Measurements from ENCODE around the gene DOCK6.

DOCK6 gene

DNA sequence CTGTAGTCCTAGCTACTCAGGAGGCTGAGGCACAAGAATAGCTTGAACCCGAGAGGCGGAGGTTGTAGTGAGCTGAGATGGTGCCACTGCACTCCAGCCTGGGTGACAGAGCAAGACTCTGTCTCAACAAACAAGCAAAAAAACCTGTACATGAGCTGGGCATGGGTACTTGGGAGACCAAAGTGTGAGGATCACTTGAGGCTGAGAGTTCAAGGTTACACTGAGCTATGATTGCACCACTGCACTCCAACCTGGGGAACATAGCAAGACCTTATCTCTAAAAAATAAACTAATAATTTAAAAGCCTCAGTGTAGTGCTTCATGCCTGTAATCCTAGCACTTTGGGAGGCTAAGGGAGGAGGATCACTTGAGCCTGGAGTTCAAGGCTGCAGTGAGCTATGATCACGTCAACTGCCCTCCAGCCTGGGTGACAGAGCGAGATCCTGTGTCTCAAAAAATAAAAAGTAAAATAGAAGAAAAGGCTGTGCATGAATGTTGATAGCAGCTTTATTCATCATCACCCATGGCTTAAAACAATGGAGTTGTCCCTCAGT is 12.3 kb upstream of the DOCK6 start:
- no peak for DNase-seq

DNA sequence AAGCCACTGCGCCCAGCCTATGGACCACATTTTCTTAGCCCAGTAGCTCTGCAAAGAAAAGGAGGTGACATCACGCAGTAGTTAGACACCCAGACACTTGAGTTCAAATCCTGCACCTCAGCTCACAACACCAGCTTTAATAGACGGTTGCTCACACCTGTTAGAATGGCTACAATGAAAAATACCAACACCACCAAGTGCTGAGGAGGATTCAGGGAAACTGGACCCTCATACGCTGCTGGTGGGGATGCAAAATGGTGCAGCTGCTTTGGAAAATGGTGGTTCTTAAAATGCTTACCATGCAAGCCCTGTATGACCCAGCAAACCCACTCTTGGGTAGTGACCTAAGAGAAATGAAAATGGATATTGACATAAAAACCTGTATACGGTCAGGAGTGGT is 11.7 kb upstream of the DOCK6 start:
- no peak for DNase-seq

DNA sequence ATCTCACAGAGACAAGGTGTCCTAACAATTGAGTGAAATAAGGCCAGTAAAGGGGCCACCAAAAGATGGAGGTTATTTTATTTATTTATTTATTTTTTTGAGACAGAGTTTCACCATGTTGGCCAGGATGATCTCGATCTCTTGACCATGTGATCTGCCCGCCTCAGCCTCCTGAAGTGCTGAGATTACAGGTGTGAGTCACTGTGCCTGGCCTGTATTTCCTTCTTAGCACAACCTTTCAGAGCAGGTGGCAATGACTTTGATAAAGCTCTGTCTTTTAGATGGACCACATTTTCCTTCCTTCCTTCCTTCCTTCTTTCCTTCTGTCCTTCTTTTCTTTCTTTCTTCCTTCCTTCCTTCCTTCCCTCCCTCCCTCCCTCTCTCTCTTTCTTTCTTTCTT is 11.0 kb upstream of the DOCK6 start:
- DNase-seq: no peak

DNA sequence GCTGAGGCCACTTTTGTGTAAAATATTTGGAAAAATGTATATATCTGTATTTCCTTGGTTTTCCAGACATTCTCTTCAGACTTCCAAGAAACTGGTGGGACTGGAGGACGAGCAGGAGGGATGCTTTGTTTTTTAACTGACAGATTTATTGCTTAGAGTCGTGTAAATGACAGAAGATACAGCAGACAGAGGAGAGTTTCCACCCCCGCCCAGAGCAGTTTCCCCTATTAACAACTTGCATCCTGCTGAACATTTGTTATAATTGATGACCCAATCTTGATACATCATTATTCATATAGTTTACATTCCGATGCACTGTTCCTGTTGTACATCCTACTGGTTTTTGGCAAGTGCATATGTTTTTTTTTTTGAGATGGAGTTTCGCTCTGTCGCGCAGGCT is 7.1 kb upstream of the DOCK6 start:
- DNase-seq: no peak

DNA sequence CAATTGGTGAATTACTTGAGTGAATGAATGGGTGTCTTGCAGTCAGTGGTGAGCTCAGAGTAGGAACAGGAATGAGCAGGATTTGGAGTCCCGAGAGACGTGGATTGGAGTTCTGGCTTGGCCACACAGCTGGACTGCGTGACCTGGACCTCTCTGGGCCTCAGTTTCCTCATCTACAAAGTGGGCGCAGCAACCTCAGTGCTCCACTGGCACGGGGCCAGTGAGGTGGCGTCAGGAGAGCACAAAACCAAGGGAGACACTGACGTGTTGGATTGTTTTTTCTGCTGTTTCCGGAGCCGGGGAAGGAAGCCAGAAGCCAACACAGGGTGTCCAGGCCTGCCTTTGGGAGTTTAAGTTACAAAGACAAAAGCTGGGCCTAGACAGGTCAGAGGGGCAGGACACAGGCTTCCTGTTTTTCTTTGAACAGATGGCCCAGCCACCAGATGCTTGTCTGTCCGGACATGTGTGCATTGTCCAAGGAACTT is 6.5 kb upstream of the DOCK6 start:
- no peak for DNase-seq

- no peak for DNase-seq
Observed at GRCh38 chr19:11267316-11268085, 5.2 kb upstream of the DOCK6 start.

DNA sequence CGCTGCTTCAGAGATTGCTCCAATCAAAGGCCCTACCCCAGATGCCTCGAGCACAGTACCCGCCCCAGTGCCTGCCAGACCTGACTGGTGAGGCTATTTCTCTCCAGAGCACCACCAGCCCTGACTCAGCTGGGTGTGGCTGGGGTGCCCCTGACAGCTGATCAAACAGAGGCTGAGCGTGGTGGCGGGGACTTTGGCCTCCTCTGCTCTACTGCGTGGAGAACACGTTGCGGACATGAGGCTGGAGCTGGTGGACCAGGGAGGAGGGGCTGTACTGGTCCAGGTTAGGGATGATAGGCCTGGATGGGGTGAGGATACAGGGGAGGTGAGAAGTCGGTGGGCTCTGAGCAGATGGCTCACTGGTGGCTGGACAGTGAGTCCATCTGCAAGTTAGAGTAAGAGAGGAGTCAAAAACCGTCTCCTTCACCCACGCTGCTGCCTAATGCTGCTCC is 3.5 kb upstream of the DOCK6 start:
- no peak for DNase-seq

- DNase-seq: no peak
Observed at GRCh38 chr19:11265177-11265784, 3.0 kb upstream of the DOCK6 start.

DNA sequence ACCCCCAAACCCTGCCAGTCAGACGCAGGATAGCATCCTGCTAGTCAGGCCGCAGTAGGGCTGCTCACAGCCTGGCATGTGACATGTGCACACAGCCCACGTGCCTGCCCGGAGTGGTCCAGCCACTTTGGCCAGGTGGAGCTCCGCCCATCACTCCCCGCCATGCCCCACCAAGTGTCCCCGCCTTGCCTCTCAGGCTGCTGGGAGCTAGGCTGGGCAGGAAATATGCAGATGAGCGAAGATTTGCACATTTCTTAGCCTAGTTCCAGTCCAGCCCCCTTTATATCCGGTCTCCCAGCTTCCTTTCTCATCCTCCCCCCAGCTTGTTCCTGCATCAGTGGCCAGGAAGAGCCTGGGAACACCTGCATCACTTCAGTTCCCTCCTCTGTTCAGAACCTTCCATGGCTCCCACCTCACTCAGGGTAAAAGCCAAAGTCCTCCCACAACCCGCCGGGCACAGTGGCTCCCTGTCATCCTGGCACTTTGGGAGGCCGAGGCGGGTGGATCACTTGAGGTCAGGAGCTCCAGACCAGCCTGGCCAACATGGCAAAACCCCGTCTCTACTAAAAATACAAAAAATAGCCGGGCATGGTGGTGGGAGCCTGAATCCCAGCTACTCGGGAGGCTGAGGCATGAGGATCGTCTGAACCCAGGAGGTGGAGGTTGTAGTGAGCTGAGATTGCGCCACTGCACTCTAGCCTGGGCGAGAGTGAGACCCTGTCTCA is 2.3 kb upstream of the DOCK6 start:
- no peak for DNase-seq

GRCh38 chr19:11263726-11264125 is 1.4 kb upstream of the DOCK6 start:
- DNase-seq: no peak

DNA sequence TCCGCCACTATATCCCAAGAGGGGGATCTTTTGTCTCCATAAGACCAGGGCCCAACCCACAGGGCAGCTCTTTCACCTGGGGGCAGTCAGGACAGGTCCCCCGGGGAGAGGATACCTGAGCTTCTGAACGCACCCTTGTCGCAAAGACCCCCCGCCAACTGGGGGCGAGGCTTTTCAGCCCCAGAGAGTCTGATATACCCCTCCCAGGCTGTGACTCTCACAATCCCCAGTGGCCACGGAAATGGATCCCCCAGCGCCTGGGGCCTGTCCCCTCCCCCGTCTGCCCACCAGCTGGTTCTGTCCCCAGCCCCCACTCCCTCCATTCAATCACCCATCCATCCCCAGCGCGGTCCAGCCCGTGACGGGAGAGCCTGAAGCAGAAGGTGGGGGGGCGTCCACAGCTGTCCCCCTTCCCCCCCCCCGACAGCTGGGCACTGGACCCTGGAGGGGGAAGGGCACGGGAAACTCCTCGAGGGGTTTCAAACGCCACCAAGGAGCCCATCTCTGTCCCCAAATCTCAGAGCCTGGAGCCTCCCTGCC is 823 bp downstream of the DOCK6 start:
- no peak for DNase-seq

DNA sequence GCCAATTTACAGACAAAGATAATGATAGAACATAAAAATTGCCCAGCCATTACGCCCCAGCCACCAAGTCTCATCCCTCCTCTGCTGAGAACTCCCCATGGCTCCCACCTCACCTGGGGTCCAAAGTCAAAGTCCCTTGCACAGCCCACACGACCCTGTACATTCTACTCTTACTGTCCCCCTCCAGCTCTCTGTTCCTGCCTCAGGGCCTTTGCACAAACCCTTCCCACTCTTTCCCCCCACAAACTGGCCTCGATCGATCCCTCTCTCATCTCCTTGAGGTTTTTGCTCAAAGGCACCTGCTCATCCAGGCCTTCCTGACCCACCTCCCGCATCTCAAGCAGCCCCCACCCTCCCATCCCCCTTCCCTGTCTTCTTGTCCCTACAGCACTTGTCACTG is 1.3 kb downstream of the DOCK6 start:
- no peak for DNase-seq

GRCh38 chr19:11257846-11258380 is 4.4 kb downstream of the DOCK6 start:
- DNase-seq: no peak

DNA sequence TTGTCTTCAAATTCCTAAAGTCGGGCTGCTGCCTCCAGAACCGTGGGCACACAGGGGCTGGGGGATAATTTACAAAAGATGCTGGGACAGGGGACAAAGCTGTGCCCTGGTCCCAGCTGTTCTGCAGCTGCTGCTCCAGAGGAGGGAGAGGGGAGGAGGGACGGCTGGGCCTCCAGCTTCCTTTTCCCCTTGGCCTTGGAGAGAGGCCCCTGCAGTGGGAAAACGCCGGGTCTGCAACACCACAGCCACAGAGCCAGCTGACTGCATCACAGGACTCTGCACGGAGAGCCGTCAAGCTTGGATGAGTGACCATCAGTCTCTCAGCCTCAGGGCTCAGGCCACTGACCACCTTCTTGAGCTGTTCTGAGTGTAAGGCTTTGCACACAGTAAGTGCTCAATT is 6.1 kb downstream of the DOCK6 start:
- no peak for DNase-seq

GRCh38 chr19:11254666-11255065 is 7.7 kb downstream of the DOCK6 start:
- no peak for DNase-seq

DNA sequence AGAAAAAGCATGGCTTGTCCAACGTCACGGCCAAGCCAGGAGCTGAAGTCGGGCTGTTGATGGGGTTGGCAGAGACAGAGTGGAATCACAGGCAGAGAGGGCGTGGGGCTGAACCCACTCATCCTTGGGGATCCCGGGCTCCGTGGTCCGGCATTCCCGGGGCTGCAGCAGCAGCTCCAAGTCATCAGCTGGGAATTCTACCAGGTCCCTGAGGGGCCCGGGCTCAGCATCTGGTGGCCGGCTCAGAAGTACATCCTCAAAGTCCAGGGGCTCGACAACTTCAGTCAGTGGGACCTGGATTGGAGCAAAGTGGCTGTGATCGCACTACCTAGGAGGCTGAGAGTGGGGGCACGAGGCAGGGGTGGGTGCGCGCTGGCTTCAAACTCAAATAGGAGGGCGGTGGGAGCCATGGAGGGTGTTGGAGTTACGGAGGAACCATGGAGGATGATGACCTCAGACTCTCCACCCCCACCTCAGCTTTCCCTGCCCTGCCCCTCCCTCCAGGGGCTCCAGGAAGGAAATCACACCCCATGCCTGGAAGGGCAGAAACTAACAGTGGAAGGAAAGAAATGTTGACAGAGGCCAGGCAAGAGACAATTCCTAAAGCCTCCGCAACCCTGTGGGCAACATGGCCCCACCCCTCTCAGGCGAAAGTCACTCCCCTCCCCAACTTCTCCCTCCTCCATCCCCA is 9.5 kb downstream of the DOCK6 start:
- DNase-seq: no peak

DNA sequence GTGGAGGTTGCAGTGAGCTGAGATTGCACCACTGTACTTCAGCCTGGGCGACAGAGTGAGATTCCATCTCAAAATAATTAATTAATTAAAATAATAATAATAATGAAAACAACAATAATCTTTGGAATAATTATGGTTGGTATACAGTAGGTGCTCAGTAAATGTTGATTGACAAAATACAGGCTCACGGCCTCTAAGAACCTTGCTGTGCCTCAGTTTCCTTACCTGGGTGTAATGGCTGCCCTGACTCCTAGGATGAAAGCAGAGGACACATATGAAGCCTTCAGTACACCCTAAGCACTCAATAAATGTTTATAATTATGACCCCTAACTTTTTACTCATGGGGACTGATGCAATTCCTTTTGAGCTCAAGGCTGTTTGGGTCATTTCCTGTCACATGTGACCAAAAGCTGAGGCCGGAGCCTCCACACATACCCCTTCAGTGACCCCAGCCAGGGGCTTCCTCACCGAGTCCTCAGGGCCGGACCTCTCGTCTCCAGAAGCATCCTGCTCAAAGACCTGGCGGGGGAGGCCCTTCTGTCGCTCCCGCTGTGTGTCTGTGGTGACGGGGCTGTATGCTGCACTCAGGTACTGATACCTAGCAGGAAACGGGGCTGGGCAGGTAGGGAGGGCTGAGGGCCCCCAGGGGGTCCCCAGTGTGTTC is 10.5 kb downstream of the DOCK6 start:
- DNase-seq: no peak

DNA sequence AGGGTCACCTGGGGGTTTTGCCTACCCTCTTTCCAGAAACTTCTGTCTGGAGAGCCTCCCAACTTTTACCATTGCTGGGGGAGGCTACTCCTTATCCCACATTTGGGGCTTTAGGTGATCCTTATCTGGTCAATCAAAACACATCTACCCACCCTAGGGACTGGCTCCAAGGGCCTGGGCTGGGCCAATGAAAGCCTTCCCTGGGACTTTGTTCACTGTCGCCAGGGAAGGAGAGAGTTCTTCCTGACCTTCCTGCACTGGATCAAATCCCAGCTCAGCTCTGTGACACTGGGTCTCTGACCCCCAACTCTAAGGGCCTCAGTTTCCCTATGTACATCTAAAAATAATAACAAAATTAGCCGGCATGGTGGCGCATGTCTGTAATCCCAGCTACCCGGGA is 11.1 kb downstream of the DOCK6 start:
- no peak for DNase-seq

DNA sequence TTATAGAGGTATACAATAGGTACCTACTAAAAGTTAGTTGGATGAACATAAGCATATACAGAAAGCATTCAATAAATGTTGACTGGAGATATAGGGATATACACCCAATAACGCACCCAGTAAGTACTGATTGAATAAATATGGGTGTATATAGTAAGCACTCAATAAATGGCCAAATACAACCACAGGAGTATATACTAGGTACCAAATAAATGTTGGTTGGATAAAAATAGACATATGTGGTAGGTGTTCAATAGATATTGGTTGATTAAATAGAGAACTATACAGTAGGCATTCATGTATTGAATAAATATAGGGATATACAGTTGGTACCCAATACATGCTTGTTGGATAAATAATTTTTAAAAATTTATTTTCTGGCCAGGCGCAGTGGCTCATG is 13.5 kb downstream of the DOCK6 start:
- DNase-seq: no peak

DNA sequence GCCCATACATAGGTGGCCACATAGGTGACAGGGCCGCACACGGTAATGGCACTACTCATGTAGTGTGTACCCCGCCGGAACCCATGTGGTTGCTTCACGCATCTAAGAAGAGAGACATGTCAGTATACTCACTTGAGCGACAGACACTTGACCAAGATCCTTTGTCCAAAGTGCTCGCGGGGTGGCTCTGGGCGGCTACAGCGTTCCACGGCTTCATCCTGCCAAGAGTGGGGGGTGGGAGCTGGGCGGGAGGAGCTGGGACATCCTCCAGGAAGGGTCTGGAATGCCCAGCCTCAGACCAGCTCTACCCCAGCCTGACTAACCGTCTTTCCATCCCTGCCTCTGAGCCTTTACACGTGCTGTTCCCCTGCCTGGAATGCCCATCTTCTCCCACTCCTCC is 14.4 kb downstream of the DOCK6 start:
- no peak for DNase-seq

- no peak for DNase-seq
Observed at GRCh38 chr19:11247391-11247790, 14.9 kb downstream of the DOCK6 start.

DNA sequence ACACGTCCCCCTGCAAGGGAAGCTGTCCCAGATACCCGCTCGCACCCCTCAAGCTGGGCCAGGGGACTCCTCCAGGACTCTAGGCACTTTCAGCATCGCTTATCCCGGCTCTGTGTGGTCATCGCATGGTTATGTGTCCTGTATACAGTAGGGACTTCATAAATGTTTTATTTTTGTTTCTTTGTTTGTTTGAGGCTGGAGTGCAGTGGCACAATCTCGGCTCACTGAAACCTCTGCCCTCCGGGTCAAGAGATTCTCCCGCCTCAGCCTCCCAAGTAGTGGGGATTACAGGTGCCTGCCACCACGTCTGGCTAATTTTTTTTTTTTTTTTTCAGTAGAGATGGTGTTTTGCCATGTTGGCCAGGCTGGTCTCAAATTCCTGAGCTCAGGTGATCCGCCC is 15.4 kb downstream of the DOCK6 start:
- DNase-seq: no peak

Data from KG1 (cell line).